ENCODE data around the gene NOLC1. TPM values are rescaled to one million over a fixed set of nuclear protein-coding genes. Genes with fewer than 3 reads are reported as not detected.

The NOLC1 gene
- total and polyA plus RNA-seq, 2 of the 13 experiments (the other 11 are each of a cell fraction or from before 2014, with no cell fraction given): 50.6 to 81.0 TPM

DNA sequence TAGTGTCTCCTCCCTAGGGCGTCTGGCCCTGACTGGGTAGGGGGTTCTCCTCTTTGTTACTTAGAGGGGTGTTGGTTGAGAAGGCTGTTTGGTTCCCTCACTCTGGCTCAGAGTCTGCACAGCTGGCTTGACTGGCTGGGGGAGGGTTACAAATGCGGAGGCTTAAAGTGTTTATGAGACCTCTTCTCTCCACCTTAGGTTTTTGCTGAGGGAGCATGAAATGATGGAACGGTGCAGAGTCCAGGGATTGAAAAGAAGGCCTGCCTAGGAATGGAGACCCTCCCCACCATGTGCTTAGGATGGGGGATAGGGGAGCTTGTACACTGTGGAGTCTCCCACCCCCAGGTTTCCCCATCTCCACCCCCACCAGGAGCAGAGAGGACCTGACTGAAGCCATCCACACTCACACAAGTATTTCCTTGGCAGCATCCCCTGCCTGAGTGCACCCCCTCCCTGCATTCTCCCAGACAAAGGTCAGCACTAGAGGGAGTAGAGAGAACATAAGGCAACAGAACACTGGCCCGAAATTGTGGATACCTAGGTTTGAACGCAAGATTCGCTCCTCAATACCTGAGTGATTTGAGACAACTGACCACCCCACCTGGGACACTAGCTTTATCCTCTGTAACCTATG, 30.3 kb upstream of the NOLC1 start (continued):
- TF ChIP-seq, protein P1, sequence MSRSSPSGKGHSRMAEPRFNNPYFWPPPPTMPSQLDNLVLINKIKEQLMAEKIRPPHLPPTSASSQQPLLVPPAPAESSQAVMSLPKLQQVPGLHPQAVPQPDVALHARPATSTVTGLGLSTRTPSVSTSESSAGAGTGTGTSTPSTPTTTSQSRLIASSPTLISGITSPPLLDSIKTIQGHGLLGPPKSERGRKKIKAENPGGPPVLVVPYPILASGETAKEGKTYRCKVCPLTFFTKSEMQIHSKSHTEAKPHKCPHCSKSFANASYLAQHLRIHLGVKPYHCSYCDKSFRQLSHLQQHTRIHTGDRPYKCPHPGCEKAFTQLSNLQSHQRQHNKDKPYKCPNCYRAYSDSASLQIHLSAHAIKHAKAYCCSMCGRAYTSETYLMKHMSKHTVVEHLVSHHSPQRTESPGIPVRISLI (CRISPR knock-in tag; IDR thresholded peaks at IDR 0.05; ENCODE audit: borderline replicate concordance): no peak
- TF ChIP-seq RFX1 (IDR thresholded peaks at IDR 0.05): no peak
- TF ChIP-seq SAP130 (CRISPR knock-in tag; IDR thresholded peaks at IDR 0.05; ENCODE audit: low read depth): peak; percentile 43; the same call in 1 of the 2 replicates
- TF ChIP-seq, protein P2, sequence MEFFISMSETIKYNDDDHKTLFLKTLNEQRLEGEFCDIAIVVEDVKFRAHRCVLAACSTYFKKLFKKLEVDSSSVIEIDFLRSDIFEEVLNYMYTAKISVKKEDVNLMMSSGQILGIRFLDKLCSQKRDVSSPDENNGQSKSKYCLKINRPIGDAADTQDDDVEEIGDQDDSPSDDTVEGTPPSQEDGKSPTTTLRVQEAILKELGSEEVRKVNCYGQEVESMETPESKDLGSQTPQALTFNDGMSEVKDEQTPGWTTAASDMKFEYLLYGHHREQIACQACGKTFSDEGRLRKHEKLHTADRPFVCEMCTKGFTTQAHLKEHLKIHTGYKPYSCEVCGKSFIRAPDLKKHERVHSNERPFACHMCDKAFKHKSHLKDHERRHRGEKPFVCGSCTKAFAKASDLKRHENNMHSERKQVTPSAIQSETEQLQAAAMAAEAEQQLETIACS (CRISPR knock-in tag; IDR thresholded peaks at IDR 0.05): no peak
- peak; percentile 3 to 35; a peak in 2 of 4 replicates for TF ChIP-seq MAFK (conservative IDR thresholded peaks at IDR 0.05 in 1 of 2, IDR thresholded peaks at IDR 0.05 in 1 of 2; ENCODE audit: low read length in 2 of 2)

DNA sequence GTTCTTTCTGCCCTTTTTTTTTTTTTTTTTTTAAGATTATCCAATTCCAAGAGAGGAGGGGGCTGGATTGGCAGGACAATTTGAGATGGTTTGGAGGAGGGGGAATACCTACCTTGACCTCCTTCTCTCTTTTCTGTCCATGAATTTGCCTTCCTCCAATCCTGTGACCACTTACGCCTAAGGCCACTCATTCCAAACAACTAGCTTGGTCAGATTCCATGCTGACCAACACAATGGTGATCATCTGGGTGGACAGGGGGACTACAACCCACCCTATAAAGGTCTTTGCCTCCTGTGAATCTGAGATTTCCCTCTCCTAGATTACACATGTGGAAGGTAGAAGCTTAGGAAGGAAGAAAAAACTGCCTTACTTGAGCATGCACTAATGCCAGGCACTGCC, 29.7 kb upstream of the NOLC1 start:
- H3K27ac ChIP-seq (ENCODE audit: extremely low read length, insufficient read depth, low read length): no peak overlapping the region
- H3K4me2 ChIP-seq (ENCODE audit: low read depth, low read length): peak overlapping the region; percentile 96
- H3K4me3 ChIP-seq (replicated peaks in 1 of 3; ENCODE audit: insufficient read depth in 1 of 3, low read depth in 2 of 3, low read length in 3 of 3): no peak overlapping the region; a peak in 1 of 6 replicates
- in situ Hi-C loops (cut with HindIII; ENCODE audit: extremely low pct_ligation_motif_present, low pct_unique_long_range_greater_than_20kb) (no loop called here), intact Hi-C loops (cut with micrococcal nuclease; ENCODE audit: unreplicated experiment) (no loop called here)
- TF ChIP-seq ZNF563 (CRISPR knock-in tag; IDR thresholded peaks at IDR 0.05): no peak
- TF ChIP-seq ZNF781 (CRISPR knock-in tag; IDR thresholded peaks at IDR 0.05; ENCODE audit: borderline replicate concordance, not compliant biosample characterization): no peak
- no peak for TF ChIP-seq PHF21A (CRISPR knock-in tag; IDR thresholded peaks at IDR 0.05)
- TF ChIP-seq CC2D1A (CRISPR knock-in tag; IDR thresholded peaks at IDR 0.05): no peak
- TF ChIP-seq GATAD2A (CRISPR knock-in tag; IDR thresholded peaks at IDR 0.05): no peak
- H3K36me3 ChIP-seq (replicated peaks in 1 of 2; ENCODE audit: control insufficient read depth in 1 of 2, insufficient read depth in 2 of 2, low read length in 2 of 2): no peaks in the 10 kb centered on the region
- H3K4me1 ChIP-seq (ENCODE audit: insufficient read depth, low read length): peaks cover 45% of the 10 kb centered on the region
- no peaks in the 10 kb centered on the region for H3K9me3 ChIP-seq (ENCODE audit: low read length)
- ATAC-seq (no peak), FAIRE-seq (no peak), DNase-seq (ENCODE audit: low spot score) (no peak)
- H3K79me2 ChIP-seq (ENCODE audit: insufficient read depth, low read length): no peaks in the 10 kb centered on the region
- peaks cover 0 to 7% of the 10 kb centered on the region in 2 experiments; a peak in 2 of 5 replicates for H3K27me3 ChIP-seq (ENCODE audit: control insufficient read depth in 1 of 2, insufficient read depth in 2 of 2, low read length in 2 of 2)
- WGBS (ENCODE audit: low lambda C conversion rate): 78% methylated on average over 1 of the region's 1 CpG
- no peaks in the 10 kb centered on the region for H4K20me1 ChIP-seq (ENCODE audit: insufficient read depth, low read length)
- peak overlapping the region; percentile 55 for H2AFZ ChIP-seq (ENCODE audit: low read length)
- CTCF ChIA-PET (ENCODE audit: low intra/inter-chr PET ratio, low total read pairs): no interaction called here
- no peak overlapping the region for H3K9ac ChIP-seq (ENCODE audit: insufficient read depth, low read depth, low read length)
- BruUV-seq (replicated peaks): no TSS peak
- POLR2A ChIA-PET: interaction anchor here (0.7 kb wide), 1 partner anchor 164 kb away, joined by 3 read pairs; no protein-coding TSS in a partner anchor

Measured in HepG2 (cell line).